ENCODE measurements around the gene UBAC1. TPM values are rescaled to one million over a fixed set of nuclear protein-coding genes. Genes with fewer than 3 reads are reported as not detected.
A peak's percentile ranks its signal among the peaks of the same experiment; 100 is the strongest.

UBAC1 gene
- total RNA-seq, 1 donor from 2014 or later = 30.1 TPM

DNA sequence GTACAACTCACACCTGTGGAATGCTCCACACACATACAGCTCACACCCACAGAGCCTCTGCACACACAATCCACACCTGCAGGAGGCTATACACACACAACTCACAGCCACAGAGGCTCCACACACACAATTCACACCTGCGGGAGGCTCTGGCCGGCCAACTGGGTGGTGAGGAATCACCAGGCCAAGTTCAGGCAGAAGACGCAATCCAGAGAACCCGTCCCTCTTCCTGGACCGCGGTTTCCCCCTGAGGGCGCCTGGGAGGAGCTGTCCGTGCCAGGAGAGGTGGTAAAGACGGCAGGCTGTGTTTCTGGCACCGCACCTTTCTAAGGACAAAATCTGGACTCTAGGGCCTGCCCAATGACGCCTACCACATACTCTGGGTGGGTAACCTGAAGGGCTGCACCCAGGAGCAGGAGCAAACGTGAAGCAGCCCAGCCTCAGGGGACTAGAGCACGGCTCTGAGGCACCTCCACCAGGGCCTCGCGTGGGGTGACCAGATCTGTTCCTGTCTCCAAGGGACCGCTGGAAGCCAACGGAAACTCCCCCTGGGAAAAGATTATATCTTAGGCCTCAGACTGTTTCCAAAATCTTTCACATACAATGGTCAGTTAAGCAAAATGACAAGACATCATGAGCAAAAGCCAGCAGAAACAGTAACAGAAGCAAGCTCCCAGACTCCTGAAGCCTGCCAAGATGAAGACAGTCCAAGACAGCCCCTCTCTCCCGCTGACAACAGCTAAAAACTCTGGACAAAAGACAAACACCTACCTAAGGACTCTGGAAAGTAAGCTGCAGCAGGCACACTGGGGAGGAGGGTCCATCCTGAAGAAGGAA lies 70.8 kb downstream of the UBAC1 start:
- ATAC-seq (no peak), DNase-seq (peak; percentile 51)
- intact Hi-C loops (cut with DNase I) = no loop called here
- Histone ChIP-seq H3K4me3 (no peak overlapping the region), H3K9me3 (no peaks in the 10 kb centered on the region), H3K27ac (no peak overlapping the region), H3K27me3 (no peaks in the 10 kb centered on the region), H3K4me1 (peaks cover 31% of the 10 kb centered on the region), H3K36me3 (no peaks in the 10 kb centered on the region)
- TF ChIP-seq, protein P1, sequence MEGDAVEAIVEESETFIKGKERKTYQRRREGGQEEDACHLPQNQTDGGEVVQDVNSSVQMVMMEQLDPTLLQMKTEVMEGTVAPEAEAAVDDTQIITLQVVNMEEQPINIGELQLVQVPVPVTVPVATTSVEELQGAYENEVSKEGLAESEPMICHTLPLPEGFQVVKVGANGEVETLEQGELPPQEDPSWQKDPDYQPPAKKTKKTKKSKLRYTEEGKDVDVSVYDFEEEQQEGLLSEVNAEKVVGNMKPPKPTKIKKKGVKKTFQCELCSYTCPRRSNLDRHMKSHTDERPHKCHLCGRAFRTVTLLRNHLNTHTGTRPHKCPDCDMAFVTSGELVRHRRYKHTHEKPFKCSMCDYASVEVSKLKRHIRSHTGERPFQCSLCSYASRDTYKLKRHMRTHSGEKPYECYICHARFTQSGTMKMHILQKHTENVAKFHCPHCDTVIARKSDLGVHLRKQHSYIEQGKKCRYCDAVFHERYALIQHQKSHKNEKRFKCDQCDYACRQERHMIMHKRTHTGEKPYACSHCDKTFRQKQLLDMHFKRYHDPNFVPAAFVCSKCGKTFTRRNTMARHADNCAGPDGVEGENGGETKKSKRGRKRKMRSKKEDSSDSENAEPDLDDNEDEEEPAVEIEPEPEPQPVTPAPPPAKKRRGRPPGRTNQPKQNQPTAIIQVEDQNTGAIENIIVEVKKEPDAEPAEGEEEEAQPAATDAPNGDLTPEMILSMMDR (IDR thresholded peaks at IDR 0.05) = no peak

DNA sequence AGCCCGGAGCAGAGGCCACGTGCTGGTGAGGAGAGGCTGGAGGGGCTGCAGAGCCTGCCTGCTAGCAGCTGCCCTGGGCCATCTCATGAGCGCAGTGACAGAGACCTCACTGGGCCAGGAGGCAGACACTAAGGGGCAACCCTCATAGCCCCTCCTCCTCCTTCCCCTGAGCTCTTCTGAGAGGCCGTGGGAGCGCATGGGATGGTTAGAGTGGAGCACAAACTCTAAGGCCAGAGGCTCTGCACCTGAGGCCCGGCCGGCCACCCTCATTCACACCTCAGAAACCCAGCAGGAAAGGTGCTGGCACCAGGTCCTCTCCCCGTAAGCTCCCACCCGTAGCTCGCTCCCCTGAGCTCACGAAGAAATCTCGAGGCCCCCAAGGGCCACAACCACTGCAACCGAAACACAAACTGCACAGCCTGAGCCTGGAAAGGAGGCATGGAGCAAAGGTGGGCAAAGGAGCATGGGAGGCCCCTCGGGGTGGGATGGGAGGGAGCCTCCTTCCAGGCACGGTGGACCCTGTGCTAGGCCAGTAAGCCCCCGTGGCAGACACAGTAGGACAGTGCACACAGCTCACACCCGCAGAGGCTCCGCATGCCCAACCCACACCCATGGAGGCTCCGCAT lies 71.5 kb downstream of the UBAC1 start:
- no peaks in the 10 kb centered on the region for H3K27me3 ChIP-seq
- intact Hi-C loops (cut with DNase I) = no loop called here
- TF ChIP-seq, protein P1 (IDR thresholded peaks at IDR 0.05) = no peak
- no peaks in the 10 kb centered on the region for H3K36me3 ChIP-seq
- H3K9me3 ChIP-seq = no peaks in the 10 kb centered on the region
- peaks cover 39% of the 10 kb centered on the region for H3K4me1 ChIP-seq
- no peak overlapping the region for H3K4me3 ChIP-seq
- ATAC-seq (no peak), DNase-seq (no peak)
- no peak overlapping the region for H3K27ac ChIP-seq

DNA sequence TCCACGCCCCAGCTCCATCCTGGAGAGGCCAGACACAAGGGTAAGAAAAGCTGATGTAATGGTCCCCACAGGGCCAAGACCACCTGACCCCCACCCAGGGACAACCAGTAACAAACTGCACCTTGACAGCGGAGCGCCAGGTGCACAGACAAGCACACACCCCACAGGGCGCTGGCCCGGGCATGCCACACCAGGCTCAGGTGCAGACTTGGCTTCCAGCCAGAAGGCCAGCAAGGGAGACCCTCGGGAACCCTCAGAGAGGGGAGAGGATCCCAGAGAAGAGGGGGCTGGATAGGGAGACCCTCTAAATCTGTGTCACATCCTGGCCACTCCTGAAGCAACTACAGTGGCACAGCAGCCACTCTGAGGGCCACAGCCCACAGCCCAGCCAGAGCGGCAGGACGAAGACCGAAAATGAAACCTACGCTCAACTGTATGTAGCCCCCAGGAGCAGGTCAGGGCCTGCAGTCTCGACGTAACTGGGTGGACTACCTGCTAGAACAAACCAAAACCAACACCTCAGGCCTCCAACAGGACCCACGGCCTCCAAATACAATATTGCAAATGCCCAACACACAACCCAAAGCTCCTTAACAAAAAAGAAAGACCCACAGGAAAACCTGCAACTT lies 72.3 kb downstream of the UBAC1 start:
- Histone ChIP-seq H3K27me3 (no peaks in the 10 kb centered on the region), H3K36me3 (no peaks in the 10 kb centered on the region), H3K4me3 (no peak overlapping the region), H3K9me3 (no peaks in the 10 kb centered on the region), H3K4me1 (peaks cover 39% of the 10 kb centered on the region), H3K27ac (no peak overlapping the region)
- TF ChIP-seq, protein P1 (IDR thresholded peaks at IDR 0.05) = no peak
- intact Hi-C loops (cut with DNase I) = no loop called here
- no peak for DNase-seq
- no peak for ATAC-seq

DNA sequence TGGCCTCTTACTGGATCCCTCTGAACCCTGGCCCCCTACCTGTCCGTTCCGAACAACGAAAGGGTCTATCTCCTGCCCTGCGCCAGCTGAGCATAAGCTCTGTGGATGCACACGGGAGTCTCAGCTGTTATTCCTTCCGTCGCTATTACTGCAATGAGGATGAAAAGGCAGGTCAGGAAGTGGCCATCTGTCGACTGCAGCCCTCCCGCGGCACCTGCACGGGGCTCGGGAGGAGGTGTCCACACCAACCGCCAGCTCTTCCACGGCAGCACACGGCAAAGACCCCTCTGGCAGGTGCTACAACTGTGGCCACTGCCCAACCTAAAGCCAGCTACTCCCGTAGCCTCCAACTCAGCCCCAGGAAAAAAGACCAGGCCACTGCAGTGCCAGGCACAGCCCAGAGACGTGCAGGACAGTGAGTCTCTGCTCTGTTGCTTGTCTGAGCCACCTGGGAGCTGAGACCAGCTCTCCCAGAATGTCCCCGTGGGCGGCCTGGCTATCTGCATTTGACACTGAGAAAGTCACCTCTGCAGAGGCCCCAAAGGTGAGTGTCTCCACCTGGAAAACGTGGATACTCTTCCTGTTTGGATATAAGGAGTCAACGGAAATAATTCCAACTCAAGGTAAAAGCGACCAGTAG lies 72.9 kb downstream of the UBAC1 start:
- peaks cover 39% of the 10 kb centered on the region for H3K4me1 ChIP-seq
- intact Hi-C loops (cut with DNase I) = no loop called here
- ATAC-seq (no peak), DNase-seq (no peak)
- no peak overlapping the region for H3K4me3 ChIP-seq
- H3K27ac ChIP-seq = peak overlapping the region; percentile 30
- H3K9me3 ChIP-seq = no peaks in the 10 kb centered on the region
- H3K27me3 ChIP-seq = no peaks in the 10 kb centered on the region
- no peaks in the 10 kb centered on the region for H3K36me3 ChIP-seq
- TF ChIP-seq, protein P1 (IDR thresholded peaks at IDR 0.05) = no peak

DNA sequence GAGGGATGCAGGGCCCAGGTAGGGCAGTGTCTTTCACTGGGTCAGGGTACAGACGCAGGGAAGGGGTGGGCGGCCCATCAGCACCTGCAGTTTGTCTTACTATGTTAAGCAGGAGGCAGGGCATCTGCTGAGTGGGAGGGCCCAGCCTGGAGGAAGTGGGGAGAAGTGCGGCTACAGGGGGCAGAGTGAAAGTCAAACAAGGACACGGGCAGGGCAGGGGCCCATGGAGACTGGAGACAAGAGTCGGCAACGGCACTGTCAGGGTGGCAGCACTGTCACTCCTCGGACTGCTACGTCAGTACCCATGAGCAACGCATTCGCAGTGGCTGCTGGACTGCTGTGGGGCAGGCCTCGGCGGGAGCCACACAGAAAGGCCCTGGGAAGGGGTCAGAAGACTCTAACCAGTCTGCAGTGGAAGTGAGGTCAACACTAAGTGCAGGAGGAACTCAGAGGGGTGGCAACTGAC lies 73.6 kb downstream of the UBAC1 start:
- H3K4me1 ChIP-seq = peaks cover 36% of the 10 kb centered on the region
- H3K27ac ChIP-seq = peak overlapping the region; percentile 30
- no peaks in the 10 kb centered on the region for H3K27me3 ChIP-seq
- H3K36me3 ChIP-seq = no peaks in the 10 kb centered on the region
- no peak overlapping the region for H3K4me3 ChIP-seq
- TF ChIP-seq, protein P1 (IDR thresholded peaks at IDR 0.05) = no peak
- H3K9me3 ChIP-seq = no peaks in the 10 kb centered on the region
- DNase-seq (no peak), ATAC-seq (peak; percentile 62)
- intact Hi-C loops (cut with DNase I) = no loop called here
